SKM-1 treated with dmso at 0.1 percent for 144 hours (cell line): ENCODE measurements around the gene PLPPR2.
"Not testable (repeated sequence)": the region's sequence is repeated elsewhere in the genome, so short reads cannot be mapped to it uniquely, and the experiment has no call there.

Source experiments
- DNase-seq: peaks from one replicate; lab custom pipeline; 2025; ENCODE audit not compliant: unreplicated experiment; lab: John Stamatoyannopoulos, UW

The PLPPR2 gene

GRCh38 chr19:11355160-11356073, at the start of gene PLPPR2:
Gene PLPPR2, plus strand, starts transcription at chr19:11355432. Its CDS starts 2,242 bp downstream, at chr19:11357674.
- DNase-seq: peak; percentile 76

- DNase-seq: no peak
These were observed 48.9 kb upstream of the PLPPR2 start for GRCh38 chr19:11306337-11306736.

- peak; percentile 55 for DNase-seq
These were observed 34.8 kb upstream of the PLPPR2 start for GRCh38 chr19:11320278-11320995.

DNA sequence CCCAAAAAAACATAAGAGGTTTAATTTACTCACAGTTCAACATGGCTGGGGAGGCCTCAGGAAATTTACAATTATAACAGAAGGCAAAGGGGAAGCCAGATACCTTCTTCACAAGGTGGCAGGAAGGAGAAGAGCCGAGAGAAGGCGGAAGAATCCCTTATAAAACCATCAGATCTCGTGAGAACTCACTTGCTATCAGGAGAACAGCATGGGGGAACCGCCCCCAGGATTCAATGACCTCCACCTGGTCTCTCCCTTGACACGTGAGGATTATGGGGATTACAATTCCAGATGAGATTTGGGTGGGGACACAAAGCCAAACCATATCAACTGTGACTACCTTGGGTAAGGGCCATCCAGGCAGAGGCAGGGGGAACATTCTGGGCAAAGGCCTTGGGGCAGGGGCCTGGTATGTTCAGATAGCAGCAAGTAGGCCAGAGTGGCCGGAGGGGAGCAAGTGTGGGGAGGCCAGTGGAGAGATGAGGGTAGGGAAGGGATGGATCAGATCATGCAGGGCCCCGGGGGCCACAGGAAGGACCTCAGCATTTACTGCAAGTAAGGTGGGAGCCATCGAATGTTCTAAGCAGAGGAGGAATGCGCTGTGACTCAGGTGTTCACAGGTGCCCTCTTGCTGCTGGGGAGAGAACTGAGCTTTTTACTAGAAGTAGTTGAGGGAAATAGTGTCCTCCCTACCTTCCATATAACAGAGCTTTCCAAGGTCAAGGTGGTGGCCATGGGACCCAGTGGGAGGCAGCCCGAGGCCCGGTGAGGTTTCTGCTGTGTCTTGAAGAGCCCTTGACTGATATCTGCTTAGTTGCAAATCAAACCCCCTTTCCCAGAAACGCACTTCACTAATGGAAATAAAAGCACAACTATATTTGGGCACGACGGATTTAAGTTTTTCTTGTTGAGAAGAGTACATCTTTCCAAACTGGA, 33.8 kb upstream of the PLPPR2 start:
- peak; percentile 16 for DNase-seq

GRCh38 chr19:11322269-11323024, 32.8 kb upstream of the PLPPR2 start:
- peak; percentile 51 for DNase-seq

GRCh38 chr19:11323601-11324078, 31.6 kb upstream of the PLPPR2 start:
- no peak for DNase-seq

DNA sequence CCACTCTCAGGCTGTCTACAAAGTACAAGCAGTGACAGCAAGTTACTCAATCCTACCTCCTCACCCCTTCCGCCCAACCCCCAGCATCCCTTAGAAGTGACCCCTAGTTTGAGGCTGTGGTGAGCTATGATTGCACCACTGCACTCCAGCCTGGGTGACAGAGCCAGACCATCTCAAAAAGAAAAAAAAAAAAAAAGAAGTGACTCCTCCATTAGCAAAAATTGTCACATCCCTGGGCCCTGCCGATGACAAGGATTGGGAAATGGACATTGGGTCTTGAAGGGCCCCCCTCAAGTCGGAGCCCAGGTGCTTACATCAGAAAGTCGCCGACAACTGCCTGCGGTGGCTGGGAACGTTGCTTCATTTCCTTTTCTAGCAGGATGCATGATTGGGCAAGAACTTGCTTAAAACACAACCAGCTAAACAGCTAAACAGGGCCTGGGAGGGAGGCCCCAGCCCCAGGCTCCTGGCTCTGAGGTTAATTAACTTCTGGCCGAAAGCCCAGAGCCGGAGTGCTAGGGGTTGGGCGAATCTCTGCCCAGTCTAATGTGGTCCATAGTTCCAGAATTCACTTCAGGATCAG, 31.1 kb upstream of the PLPPR2 start:
- DNase-seq: peak; percentile 100

GRCh38 chr19:11324748-11325389, 30.4 kb upstream of the PLPPR2 start:
- no peak for DNase-seq

DNA sequence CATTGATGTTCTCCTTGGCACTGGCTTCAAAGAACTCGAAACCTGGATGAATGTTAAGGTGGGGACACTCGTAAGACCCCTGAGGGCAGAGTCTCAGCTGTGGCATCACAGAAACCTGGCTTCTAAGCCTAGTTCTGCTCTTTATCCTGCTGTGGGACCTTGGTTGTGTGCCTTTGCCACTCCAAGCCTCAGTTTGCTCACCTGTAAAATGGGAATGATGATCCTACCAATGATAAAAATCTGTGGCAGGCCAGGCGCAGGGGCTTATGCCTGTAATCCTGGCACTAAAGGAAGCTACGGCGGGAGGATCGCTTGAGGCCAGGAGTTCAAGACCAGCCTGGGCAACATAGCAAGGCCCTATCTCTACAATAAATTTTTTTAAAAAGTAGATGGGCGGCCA, 29.7 kb upstream of the PLPPR2 start:
- no peak for DNase-seq

GRCh38 chr19:11330127-11330526, 25.1 kb upstream of the PLPPR2 start:
- no peak for DNase-seq

DNA sequence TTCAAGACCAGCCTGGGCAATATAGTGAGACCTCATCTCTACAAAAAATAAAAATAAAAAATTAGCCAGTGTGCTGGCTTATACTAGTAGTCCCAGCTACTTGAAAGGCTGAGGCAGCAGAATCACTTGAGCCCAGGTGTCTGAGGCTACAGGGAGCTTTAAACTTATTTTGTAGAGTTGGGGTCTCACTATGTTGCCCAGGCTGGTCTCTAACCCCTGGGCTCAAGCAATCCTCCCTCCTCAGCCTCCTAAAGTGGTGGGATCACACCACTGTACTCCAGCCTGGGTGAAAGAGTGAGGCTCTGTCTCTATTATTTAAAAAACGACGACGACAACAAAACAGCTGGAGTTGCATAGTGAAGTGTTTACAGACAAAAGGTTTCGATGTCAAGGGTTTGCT, 23.7 kb upstream of the PLPPR2 start:
- DNase-seq: no peak

GRCh38 chr19:11332822-11333221, 22.4 kb upstream of the PLPPR2 start:
- no peak for DNase-seq

DNA sequence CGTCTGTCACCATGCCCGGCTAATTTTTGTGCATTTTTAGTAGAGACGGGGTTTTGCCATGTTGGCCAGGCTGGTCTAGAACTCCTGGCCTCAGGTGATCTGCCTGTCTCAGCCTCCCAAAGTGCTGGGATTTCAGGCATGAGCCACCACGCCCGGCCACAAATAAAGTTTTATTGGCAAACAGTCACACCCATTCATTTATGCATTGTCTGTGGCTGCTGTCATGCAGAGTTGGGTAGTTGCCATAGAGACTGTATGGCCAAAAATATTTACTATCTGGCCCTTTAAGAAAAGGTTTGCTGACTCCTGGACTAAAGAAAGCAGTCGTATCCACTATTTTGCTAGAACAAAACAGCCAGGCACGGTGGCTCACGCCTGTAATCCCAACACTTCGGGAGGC, 21.4 kb upstream of the PLPPR2 start:
- DNase-seq: not testable (repeated sequence)

DNA sequence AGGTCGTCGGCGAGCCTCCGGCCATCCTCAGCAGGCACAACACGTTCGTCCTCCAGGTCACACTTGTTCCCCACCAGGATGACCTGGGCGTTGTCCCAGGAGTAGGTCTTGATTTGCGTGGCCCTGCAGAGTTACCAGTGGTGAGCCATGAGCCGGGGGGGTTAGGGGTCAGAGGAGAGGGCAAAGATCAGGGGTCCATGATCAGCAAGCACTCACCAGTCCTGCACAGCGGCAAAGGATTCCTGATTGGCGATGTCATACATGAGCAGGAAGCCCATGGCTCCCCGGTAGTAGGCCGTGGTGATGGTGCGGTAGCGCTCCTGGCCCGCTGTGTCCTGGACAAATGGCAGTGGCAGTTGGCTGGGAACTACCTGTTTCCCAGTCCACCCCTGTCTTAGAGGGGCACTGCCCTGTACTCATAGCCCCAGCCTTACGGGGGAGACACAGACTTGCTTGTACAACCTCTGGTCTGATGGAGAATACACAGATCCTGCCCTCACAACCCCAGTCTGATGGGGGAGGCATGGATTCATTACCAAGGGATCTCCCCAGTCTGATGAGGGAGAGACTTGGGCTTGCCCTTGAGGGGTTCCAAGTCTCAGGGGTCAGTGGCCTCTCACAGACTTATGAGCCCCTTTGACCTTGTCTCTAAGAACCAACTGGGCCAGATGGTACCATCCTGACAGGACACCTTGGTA, 19.6 kb upstream of the PLPPR2 start:
- DNase-seq: no peak

DNA sequence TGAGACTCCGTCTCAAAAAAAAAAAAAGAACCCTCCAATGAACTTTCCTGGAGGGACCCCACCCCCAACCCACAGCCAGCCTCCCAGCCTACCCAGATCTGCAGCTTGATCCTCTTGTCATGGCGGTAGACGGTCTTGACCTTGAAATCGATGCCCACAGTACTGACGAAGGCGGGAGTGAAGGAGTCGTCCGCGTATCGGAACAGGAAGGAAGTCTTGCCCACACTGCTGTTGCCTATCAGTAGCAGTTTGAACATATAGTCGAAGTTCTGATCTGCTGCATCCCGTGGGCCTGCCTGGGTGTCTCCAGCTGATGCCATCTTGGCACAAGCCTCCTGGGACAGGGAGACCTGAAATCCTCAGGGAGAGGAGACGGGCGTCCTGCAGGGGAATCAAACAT, 18.2 kb upstream of the PLPPR2 start:
- no peak for DNase-seq

- DNase-seq: no peak
These were observed 17.1 kb upstream of the PLPPR2 start for GRCh38 chr19:11338121-11338520.

DNA sequence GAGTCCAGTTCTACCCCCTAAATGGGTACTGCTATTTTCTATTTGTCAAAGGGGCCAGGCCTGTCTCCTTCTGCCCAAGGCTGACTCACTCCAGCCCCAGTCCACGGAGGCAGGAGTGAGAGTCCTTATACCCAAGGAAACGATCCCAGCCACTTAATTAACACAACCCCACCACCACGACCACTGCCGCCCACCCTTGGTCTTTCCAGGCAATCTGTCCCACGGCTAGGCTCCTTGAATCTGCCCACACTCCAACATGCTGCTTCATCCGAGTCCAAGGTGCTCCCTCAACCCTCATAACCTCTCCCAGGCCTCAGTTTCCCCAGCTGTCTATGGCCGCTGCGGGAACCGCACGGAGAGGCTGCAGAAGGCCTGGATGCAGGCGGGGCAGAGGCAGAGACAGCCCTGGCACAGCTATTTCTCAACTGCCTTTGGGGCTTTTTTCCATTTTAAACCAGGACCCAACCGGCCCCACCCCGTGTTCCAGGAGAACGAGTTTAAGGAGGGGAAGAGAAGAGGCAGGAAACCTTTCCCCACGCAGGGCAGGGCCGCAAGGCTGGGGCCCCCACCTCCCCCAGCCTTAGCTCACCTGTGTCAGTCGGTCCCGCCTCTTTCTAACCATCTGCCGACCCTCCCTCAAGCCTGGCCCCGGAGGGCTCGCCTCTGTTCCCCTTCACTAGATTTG, 16.5 kb upstream of the PLPPR2 start:
- DNase-seq: no peak
